GM18526 (cell line): Measurements from ENCODE around the gene EIF4G3.

ENCODE experiments used
- POLR2A ChIP-seq: IDR thresholded peaks from 3 replicates; pipeline ENCODE4 v1.6.1; 2011; ENCODE audit not compliant: insufficient read length; ENCODE audit errors: extremely low read depth

The EIF4G3 gene, protein sequence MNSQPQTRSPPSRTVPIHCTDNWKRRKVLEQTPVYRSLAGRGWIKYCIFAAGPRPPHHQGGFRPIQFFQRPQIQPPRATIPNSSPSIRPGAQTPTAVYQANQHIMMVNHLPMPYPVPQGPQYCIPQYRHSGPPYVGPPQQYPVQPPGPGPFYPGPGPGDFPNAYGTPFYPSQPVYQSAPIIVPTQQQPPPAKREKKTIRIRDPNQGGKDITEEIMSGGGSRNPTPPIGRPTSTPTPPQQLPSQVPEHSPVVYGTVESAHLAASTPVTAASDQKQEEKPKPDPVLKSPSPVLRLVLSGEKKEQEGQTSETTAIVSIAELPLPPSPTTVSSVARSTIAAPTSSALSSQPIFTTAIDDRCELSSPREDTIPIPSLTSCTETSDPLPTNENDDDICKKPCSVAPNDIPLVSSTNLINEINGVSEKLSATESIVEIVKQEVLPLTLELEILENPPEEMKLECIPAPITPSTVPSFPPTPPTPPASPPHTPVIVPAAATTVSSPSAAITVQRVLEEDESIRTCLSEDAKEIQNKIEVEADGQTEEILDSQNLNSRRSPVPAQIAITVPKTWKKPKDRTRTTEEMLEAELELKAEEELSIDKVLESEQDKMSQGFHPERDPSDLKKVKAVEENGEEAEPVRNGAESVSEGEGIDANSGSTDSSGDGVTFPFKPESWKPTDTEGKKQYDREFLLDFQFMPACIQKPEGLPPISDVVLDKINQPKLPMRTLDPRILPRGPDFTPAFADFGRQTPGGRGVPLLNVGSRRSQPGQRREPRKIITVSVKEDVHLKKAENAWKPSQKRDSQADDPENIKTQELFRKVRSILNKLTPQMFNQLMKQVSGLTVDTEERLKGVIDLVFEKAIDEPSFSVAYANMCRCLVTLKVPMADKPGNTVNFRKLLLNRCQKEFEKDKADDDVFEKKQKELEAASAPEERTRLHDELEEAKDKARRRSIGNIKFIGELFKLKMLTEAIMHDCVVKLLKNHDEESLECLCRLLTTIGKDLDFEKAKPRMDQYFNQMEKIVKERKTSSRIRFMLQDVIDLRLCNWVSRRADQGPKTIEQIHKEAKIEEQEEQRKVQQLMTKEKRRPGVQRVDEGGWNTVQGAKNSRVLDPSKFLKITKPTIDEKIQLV (N-terminal part only)

DNA sequence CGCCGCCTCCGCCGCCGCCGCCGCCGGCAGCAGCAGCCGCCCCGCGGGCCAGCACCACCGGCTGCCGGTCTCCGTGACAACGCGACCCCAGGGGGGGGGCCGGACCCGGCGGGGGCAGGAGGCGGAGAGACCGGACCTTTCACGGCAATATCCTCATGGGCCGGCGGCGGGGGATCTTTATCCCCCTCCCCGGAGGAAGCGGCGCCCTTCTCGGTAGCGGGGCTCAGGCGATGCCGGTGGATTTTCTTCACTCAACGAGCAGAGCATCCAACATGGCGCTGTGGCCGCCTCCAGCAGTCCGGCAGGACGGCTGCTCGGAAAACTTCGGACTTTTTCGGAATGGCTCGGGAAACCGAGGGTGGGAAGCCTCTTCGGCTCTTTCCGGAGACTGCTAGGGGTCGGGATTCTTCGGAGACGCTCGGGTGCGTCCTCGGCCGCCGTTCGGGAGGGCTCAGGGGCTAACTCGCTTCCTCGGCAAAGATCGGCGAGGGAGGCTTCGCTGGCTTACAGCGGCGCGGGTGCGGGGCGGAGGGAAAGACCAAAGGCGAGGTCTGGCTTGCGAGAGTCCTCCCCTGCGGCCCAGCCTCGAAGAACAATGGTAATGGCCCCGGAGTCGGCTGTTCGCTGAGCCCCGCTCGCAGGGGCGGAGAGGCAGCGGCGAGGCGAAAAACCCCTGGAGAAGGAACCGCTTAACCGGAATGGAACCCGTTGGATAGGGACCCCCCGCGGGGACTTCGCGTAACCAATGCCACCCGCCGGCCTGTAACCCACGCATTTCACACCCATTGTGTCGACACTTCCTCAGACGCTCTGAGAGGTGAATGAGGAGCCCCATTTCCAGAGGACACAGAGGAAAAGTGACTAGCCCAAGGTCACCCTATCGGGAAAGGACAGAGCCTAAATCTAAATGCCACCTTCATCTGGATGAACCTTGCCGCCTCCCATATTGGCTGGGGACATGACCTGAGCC lies at the start of gene EIF4G3:
Gene EIF4G3, minus strand, starts transcription at position 312 of the 970 bp plus-strand sequence. CDS start 174,155 bp downstream, outside the sequence.
- peak; percentile 87 for TF ChIP-seq POLR2A

DNA sequence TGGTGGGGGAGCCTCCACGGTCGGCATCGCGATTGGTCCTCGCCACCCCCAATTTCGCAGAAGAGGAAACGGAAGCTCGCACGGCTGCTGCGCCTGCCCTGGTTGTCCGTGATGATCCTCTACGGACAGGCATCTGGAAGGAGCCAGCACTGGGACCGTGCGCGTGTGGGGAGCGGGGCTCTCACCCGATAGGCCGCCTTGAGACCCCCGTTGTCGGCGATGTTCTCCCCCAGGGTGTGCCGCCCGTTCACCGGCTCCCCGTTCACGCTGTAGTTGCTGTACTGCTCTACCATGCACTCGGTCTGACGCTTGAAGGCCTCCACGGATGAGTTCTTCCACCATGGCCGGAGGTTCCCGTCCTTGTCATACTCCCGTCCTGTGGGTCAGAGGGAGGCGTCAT lies 48.4 kb upstream of the EIF4G3 start:
- no peak for TF ChIP-seq POLR2A

DNA sequence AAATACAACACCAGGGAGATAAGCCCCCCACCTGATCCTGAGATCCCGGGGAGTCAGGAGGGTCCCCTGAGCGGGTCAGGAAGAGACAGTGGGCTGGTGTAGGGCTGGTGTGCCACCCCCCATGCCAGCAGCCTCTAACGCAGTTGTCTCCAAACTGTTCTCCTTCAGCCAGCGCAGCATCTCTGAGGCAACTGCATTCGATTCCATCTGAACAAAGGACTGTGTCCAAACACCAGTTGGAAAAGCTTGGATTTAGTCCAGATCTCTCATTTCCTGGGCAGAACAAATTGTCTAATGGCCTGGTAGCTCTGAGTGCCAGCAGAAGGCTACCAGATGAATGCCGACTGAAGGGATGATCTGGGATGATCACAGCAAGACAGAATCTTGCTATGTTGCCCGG lies 44.1 kb upstream of the EIF4G3 start:
- no peak for TF ChIP-seq POLR2A

DNA sequence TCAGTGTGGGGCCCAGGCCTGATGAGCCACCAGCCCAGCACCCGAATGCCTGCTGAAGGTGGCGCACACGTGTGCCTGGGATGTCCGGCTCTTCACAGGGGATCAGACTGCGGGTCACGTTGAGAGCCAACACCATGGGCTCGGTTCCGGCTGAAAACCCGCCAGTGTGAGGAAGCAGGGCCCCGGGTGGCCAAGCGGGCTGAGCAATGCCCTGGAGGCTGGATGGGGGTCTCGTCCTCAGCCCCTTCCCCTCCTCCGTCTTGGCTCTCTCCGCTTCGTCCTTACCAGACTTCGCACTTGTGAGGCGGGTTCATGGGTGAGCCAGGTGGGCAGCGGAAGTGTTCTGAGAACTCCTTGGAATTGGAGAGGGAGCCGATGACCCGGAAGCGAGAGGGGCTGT lies 43.0 kb upstream of the EIF4G3 start:
- TF ChIP-seq POLR2A = no peak

DNA sequence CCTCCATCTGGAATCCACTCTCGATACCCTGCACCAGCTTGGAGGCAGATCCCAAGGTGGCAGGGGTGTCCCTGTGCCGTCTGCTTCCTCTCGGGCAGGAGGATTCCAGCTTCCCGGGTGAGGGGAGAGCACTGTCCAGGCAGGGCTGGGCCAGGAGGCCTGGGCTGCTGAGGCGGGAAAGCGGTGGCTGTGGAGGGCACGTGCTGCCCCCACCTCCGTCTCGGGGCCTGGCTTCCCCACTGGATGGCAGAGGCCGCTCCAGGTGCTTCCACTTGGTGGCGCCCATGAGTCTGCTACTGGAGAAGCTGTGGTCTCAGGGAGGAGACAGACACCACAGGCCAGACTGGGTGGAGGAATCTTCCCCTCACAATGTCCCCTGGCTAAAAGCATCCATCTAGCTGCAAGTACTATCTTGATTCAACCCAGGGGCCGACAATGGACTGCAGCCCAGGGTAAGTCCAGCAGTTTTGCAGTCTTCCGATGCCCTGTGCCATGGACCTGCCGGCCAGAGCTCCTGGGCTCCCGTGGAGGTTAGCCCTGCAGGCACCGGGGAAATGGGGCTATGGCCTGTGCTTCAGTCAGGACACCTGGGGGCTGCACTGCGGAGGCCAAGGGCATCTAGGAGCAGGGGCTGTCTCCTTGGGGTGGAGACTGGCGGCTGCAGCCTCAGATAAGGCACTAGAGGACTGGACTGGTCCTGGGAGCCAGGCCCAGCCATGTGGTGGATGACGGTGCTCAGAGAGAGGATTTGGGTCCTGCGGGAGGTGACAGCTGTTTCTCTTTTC lies 41.3 kb upstream of the EIF4G3 start:
- no peak for TF ChIP-seq POLR2A

DNA sequence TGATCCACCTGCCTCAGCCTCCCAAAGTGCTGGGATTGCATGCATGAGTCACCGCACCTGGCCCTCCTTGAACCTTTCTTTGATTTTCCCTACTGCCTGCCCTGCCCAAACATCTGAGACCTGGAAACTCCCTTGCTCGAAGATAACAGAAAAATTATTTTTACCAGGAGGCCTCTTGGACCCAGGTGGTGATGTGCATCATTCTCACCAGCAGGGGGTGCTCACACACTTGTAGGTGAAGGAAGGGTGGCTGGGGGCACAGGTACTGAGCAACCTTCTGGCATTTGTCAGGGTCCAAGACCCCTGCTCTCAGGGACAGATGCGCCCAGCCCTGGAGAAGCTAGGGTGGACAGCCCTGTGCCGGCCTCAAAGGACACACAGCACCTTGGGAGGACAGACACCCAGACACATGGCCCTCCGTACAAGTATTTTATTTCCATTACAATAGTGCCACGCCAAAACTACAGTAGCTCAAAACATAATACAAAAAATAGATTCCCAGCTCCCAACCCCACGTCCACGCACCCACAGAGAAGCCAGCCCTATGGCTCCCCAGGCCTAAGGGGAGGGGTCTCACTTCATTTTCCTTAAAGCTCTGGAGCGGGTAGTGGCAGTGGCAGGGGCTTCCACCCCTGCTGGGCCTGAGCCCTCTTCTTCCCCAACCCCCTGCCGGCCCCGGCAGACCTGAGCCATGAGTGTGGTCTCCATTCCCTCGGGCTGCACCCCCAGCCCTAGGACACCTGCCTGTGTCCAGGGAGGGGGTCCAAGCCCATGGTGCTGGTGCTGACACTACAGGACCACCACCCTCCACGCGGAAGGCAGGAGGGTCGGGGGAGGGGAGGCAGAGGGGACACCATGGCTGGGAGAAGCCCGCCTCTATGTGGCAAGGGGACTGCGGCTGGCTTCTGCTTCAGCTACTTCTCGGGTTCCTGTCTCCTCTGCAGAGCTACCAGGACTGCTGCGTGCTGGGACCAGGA lies 40.4 kb upstream of the EIF4G3 start:
- TF ChIP-seq POLR2A = no peak

DNA sequence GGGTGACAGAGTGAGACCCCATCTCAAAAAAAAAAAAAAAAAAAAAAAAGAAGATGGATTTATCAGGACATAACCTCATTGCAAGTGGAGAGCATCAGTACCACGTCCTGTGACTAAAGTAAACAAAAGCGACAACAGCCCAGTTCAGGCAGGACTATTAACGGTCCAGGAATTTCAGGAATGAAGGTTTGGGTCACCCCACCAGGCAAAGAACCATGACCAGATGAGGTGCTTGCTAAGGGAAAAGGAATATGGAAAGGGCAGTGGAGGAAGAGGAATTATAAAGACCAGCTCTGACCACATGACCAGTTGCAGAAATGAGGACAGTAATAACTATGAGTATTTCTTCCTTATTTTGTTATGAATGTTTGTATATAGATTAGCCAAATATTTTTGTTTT lies 35.4 kb upstream of the EIF4G3 start:
- no peak for TF ChIP-seq POLR2A

DNA sequence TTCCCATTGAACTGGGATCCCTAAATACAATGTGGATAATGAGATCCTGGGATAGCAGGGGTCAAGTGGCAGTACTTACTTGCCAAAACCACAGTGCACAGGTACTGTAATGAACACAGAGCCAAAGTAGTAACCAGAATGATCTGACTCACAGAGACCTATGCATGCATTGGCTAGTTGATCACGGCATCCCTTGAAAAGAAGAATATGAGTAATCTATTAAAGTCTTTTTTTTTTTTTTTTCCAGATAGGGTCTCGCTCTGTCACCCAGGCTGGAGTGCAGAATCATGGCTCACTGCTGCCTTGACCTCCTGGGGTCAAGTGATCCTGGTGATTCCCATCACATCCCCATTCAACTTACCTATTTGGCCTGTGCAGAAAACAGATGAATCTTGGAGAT lies 29.4 kb upstream of the EIF4G3 start:
- no peak for TF ChIP-seq POLR2A

DNA sequence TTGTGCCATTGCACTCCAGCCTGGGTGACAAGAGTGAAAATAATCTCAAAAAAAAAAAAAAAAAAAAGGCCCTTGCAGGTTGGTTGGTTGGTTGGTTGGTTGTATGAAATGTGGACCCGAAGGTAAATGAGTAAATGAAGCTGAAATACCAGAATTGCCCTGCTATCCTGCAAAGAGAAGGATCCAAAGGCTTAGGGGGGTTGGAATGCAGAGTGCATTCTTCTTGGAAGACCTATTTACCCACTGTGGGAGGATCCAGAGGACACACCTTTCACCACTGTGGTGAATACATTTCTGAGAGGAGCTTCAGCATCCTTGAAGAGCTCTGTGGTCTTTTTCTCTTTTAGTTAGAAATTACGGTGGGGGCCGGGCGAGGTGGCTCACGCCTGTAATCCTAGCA lies 28.7 kb upstream of the EIF4G3 start:
- no peak for TF ChIP-seq POLR2A

DNA sequence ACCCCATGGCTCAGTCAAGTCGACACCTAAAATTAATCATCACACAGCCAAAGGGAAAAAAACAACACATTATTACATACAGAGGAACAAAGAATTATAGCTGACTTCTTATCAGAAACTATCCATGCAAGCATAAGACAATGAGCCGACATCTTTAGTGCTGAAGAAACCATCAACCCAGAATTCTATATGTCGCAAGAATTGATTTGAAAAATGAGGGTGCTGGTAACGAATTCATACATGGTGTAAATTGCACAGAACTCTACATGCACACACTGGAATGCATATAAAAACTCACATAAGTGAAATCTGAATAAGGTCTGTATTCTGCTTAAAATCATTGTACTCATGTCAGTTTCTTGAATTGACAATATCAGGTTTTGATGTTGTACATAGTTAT lies 25.0 kb upstream of the EIF4G3 start:
- no peak for TF ChIP-seq POLR2A

DNA sequence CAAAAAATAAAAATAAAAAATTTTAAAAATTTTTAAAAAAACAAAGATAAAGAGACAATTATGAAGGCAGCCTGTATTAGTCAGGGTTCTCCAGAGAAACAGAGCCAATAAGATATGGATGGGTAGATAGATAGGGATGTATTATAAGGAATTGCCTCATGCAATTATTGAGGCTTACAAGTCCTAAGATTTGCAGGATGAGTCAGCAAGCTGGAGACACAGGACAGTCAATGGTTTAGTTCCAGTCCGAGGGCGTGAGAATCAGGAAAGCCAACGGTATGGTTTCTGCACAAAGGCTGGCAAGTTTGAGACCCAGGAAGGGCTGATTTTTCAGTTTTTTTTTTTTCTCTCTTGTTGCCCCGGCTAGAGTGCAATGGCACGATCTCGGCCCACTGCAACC lies 24.1 kb upstream of the EIF4G3 start:
- no peak for TF ChIP-seq POLR2A

DNA sequence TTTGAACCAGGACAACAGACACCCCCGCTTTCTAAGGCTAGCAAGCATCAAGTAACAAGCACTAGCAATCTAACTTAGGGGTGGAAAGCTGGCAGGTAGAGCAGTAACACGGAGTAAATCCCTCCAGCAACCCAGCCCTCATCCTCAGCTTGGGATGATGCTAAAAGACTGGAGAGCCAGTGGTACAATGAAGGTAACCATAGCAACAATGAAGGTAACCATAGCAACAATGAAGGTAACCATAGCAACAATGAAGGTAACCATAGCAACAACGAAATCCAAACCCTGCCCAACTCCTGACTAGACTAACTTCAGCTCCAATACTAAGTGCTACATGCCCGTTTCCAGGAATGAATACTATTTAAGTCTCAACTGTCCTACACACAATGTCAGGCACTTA lies 22.2 kb upstream of the EIF4G3 start:
- TF ChIP-seq POLR2A = no peak

DNA sequence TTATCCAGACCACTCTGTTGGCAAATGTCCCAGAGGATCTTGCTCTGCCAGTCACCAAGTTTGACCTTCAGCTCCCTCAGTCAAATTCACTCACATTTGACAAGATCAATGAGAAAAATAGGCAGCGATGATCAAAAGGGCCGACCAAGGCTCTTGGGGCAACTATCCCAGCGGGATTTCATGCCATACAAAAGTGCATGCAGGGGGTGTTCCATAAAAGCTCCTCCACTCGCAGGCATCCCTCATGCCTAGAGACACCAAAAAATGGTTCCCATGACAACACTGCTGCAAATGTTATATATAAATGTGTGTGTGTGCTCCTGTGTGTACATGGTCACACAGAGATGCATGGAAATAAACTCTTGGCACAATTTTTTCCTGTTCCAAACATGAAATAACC lies 16.2 kb upstream of the EIF4G3 start:
- TF ChIP-seq POLR2A = no peak

DNA sequence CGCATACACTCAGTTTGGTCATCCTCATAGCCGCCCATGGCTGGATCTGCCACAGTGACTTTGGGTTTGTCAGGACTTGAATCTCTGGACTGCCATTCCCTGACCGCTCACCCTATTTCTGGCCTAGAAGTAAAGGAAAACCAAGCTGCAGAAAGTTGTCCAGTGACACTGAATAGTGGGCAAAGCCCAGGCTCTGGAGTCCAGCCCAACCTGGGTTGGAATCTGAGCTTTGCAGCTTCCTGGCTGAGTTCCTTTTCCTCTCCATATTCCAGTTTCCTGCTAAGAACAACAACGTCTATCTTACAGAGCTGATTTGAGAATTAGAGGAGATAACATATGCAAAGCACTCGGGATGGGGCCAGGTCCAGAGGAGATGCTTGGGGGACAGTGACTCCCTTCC lies 15.6 kb upstream of the EIF4G3 start:
- TF ChIP-seq POLR2A = no peak
